Esophagus squamous epithelium (tissue), 4 donors: ENCODE data around the gene LRRC74A.

Source experiments
- POLR2A ChIP-seq, 4 donors: fragments of 450-650 bp; IDR thresholded peaks; one replicate each; pipeline ENCODE4 v1.6.1; 2017; ENCODE audit warnings: antibody characterized with exemption in 4 of 4, mild to moderate bottlenecking in 4 of 4, moderate library complexity in 3 of 4
- TF ChIP-seq, protein P1 (sequence below), 6 experiments: fragments of 450-650 bp in 4 of 6; fragments of 200-600 bp in 2 of 6; sonication (generic) in 2 of 6; IDR thresholded peaks; one replicate each; pipeline ENCODE4 v1.5.1; 2016 to 2019; ENCODE audit warnings: antibody characterized with exemption in 6 of 6, mild to moderate bottlenecking in 4 of 6, moderate library complexity in 4 of 6

DNA sequence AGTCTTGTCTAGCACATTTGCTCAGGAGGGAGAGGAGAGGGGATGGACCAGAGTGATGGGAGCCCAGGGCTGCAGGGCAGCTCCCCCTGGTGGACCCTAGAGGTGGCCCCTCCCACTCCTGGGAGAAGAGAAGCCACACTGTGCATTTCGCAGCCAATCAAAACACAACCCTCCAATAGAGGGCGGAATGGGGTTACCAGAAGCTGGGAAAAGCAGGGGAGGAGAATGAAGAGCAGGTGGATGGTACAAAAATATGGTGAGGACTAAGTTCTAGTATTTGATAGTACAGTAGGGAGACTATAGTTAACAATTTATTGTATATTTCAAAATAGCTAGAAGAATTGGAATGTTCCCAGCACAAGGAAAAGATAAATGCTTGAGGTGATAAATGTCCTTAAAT lies 41.3 kb upstream of the LRRC74A start:
- TF ChIP-seq, protein P1, sequence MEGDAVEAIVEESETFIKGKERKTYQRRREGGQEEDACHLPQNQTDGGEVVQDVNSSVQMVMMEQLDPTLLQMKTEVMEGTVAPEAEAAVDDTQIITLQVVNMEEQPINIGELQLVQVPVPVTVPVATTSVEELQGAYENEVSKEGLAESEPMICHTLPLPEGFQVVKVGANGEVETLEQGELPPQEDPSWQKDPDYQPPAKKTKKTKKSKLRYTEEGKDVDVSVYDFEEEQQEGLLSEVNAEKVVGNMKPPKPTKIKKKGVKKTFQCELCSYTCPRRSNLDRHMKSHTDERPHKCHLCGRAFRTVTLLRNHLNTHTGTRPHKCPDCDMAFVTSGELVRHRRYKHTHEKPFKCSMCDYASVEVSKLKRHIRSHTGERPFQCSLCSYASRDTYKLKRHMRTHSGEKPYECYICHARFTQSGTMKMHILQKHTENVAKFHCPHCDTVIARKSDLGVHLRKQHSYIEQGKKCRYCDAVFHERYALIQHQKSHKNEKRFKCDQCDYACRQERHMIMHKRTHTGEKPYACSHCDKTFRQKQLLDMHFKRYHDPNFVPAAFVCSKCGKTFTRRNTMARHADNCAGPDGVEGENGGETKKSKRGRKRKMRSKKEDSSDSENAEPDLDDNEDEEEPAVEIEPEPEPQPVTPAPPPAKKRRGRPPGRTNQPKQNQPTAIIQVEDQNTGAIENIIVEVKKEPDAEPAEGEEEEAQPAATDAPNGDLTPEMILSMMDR (IDR thresholded peaks at IDR 0.05): peak in 5 of 6 experiments; percentile 56 to 79 (median 62)
- no peak for TF ChIP-seq POLR2A (IDR thresholded peaks at IDR 0.05)
